ENCODE data around the gene PURA.

The PURA gene

DNA sequence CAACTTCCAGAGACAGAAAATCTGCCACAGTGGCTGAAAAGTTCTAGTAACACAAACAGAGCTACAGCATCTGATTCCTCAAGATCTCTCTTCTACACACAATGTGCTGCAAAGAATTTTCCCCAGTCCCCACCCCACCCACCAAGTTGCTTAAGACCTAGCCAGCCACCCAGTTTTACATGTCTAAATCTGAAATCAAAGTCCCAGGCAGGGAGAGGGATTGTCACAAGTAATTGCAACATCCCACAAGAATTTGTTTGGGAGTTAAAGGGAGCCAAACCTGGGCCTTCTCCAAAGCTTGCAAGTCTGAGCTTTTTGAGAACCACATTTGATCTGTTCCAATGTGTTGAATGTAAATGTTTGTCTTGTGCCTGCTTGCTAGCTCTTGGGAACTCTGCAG lies 27.3 kb downstream of the PURA start:
- H3K9me3 Mint-ChIP-seq, result no peaks in the 10 kb centered on the region
- H3K27me3 Mint-ChIP-seq, result peaks cover 7% of the 10 kb centered on the region
- no peak overlapping the region for H3K27ac Mint-ChIP-seq
- peaks cover 9% of the 10 kb centered on the region for H3K4me1 Mint-ChIP-seq (ENCODE audit: low read depth)
- H3K36me3 Mint-ChIP-seq (ENCODE audit: low read depth), result no peaks in the 10 kb centered on the region
- no peak overlapping the region for H3K4me3 Mint-ChIP-seq

GRCh38 chr5:140142246-140142645 lies 28.3 kb downstream of the PURA start:
- no peak overlapping the region for H3K4me3 Mint-ChIP-seq
- H3K9me3 Mint-ChIP-seq, result no peaks in the 10 kb centered on the region
- no peak overlapping the region for H3K27ac Mint-ChIP-seq
- no peaks in the 10 kb centered on the region for H3K36me3 Mint-ChIP-seq (ENCODE audit: low read depth)
- peaks cover 15% of the 10 kb centered on the region for H3K4me1 Mint-ChIP-seq (ENCODE audit: low read depth)
- H3K27me3 Mint-ChIP-seq, result peaks cover 15% of the 10 kb centered on the region

- Mint-ChIP-seq H3K4me1 (ENCODE audit: low read depth) (peaks cover 15% of the 10 kb centered on the region), H3K36me3 (ENCODE audit: low read depth) (no peaks in the 10 kb centered on the region), H3K27ac (no peak overlapping the region), H3K27me3 (peaks cover 17% of the 10 kb centered on the region), H3K9me3 (no peaks in the 10 kb centered on the region), H3K4me3 (no peak overlapping the region)
These were observed 28.9 kb downstream of the PURA start for GRCh38 chr5:140142856-140143255.

DNA sequence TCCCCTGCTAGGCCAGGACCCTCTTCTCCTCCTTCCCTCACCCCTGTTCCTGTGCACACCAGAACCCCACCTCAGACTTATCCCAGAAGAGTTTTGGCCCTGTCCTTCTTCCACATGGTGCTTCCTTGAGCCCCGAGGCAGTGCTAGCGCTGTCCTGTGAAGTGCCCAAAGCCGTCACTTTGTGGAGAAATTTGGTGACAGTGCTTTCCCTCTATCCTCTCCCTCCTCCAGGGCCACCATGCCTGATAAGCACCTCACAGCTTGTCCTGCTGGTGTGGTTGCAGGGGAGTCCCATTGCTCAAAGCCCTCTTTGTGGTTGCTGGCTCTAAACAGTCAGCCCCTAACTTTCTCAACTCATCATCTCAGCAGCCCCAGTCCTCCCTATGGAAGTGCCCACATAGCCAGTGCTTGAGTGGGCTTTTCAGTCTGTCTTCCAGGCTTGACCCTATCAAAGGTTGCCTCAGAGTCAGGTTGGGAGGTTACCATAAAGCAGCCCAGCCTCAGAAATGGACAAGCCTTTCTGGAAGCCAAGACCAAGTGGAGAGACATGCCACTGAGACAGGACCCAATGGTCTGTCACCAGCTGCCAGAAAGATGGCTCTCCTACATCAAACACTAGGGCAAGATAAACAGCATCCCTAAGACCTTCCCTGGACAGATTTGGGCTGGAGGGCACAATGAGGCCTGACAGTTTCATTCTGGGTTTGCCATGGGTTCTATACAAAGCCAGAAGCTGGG lies 29.8 kb downstream of the PURA start:
- Mint-ChIP-seq H3K36me3 (ENCODE audit: low read depth) (no peaks in the 10 kb centered on the region), H3K27ac (no peak overlapping the region), H3K4me1 (ENCODE audit: low read depth) (peaks cover 15% of the 10 kb centered on the region), H3K9me3 (no peaks in the 10 kb centered on the region), H3K4me3 (no peak overlapping the region), H3K27me3 (peaks cover 22% of the 10 kb centered on the region)

GRCh38 chr5:140145256-140145655 lies 31.3 kb downstream of the PURA start:
- H3K27ac Mint-ChIP-seq, result no peak overlapping the region
- no peaks in the 10 kb centered on the region for H3K36me3 Mint-ChIP-seq (ENCODE audit: low read depth)
- peak overlapping the region; percentile 66 for H3K4me3 Mint-ChIP-seq

DNA sequence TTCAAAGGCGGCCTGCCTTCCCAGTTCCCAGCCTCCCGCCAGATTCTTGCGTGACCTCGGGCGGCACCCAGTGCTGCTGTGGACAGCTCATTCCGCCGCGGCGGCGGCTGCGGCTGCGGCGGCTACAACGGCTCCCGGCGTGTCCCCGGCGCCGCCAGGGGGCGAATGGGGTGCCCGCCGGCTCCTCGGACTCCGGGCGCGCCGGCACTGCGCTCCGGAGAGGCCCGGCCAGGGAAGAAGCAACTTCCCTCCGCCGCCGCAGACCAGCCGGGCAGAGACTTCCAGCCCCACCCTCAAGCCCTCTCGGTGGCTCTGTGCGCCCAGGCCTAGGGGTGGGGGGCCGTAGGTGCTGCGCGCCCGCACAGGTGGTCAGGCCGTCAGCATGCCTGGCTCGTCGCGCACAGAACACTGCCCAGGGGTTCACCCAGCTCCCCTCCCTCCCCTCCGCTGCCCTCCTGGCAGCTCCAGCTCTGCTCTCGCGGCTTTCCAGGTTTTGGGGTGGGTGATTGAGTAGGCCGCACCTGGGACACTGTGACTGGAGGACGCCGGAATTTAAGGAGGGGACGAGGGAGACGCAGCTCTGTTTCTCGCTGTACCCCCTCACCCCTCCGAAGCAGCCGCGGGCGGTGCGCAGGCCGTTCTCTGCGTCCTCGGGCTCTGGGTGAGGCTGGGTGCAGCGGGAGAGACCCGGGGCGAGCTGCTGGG lies 32.1 kb downstream of the PURA start:
- H3K27ac Mint-ChIP-seq, result no peak overlapping the region
- H3K4me3 Mint-ChIP-seq, result peak overlapping the region; percentile 66
- peaks cover 15% of the 10 kb centered on the region for H3K4me1 Mint-ChIP-seq (ENCODE audit: low read depth)
- H3K9me3 Mint-ChIP-seq, result no peaks in the 10 kb centered on the region
- peaks cover 22% of the 10 kb centered on the region for H3K27me3 Mint-ChIP-seq
- H3K36me3 Mint-ChIP-seq (ENCODE audit: low read depth), result no peaks in the 10 kb centered on the region

More at GRCh38 chr5:140145256-140145655, 31.3 kb downstream of the PURA start:
- H3K4me1 Mint-ChIP-seq (ENCODE audit: low read depth), result peaks cover 15% of the 10 kb centered on the region
- no peaks in the 10 kb centered on the region for H3K9me3 Mint-ChIP-seq
- peaks cover 22% of the 10 kb centered on the region for H3K27me3 Mint-ChIP-seq

- Mint-ChIP-seq H3K27me3 (peaks cover 22% of the 10 kb centered on the region), H3K4me3 (no peak overlapping the region), H3K9me3 (no peaks in the 10 kb centered on the region), H3K4me1 (ENCODE audit: low read depth) (peaks cover 15% of the 10 kb centered on the region), H3K36me3 (ENCODE audit: low read depth) (no peaks in the 10 kb centered on the region), H3K27ac (no peak overlapping the region)
These were observed 32.6 kb downstream of the PURA start for GRCh38 chr5:140146523-140146842.

GRCh38 chr5:140147460-140147859 lies 33.6 kb downstream of the PURA start:
- Mint-ChIP-seq H3K4me3 (no peak overlapping the region), H3K27me3 (peaks cover 22% of the 10 kb centered on the region), H3K36me3 (ENCODE audit: low read depth) (no peaks in the 10 kb centered on the region), H3K4me1 (ENCODE audit: low read depth) (peaks cover 15% of the 10 kb centered on the region), H3K27ac (no peak overlapping the region), H3K9me3 (no peaks in the 10 kb centered on the region)

- no peaks in the 10 kb centered on the region for H3K36me3 Mint-ChIP-seq (ENCODE audit: low read depth)
- H3K27me3 Mint-ChIP-seq, result peaks cover 22% of the 10 kb centered on the region
- H3K9me3 Mint-ChIP-seq, result no peaks in the 10 kb centered on the region
- peaks cover 15% of the 10 kb centered on the region for H3K4me1 Mint-ChIP-seq (ENCODE audit: low read depth)
- no peak overlapping the region for H3K4me3 Mint-ChIP-seq
- no peak overlapping the region for H3K27ac Mint-ChIP-seq
These were observed 34.6 kb downstream of the PURA start for GRCh38 chr5:140148508-140148907.

GRCh38 chr5:140150201-140150600 lies 36.3 kb downstream of the PURA start:
- Mint-ChIP-seq H3K9me3 (no peaks in the 10 kb centered on the region), H3K36me3 (ENCODE audit: low read depth) (no peaks in the 10 kb centered on the region), H3K4me1 (ENCODE audit: low read depth) (peaks cover 12% of the 10 kb centered on the region), H3K27ac (no peak overlapping the region), H3K27me3 (peaks cover 19% of the 10 kb centered on the region), H3K4me3 (no peak overlapping the region)

DNA sequence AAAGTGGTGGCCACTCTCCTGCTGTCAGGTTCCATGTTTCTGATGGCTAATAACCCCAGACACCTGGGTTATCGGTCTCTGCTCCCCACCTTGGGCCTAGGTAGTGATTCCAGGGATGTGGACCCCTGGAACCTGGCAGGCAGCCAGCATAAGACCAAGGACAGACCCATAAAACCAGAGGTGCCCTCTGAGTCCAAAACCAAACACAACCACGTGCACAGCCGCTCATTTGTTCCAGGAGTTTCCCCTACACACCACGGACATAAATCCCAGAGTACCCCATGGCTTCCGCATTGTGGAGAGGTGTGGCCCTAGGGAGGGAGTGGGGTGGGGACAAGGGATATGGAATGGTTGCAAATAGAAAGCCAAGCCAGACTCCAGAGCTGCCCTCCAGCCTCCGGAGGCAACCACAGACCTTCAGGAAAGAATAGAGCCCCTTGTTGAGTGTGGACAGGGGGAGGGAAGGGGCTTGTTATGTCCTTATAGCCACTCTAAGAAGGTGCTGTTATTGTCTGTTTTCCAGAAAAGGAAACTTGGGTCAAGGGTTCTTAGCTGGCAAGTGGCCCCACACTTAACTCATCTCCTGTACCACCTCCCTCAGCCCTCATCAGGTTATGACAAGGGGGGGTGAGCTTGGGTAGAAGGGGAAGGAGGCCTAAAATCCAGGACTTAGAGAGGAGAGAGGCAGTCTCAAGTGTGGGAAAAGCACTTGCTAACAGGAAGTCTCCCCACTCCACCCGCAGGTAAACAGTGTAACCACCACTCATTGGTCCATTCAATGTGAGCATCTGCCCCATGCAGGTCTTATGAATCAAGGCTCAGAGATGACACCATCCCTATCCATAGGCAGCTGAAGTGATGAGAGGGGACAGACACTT lies 37.5 kb downstream of the PURA start:
- Mint-ChIP-seq H3K27me3 (peaks cover 15% of the 10 kb centered on the region), H3K36me3 (ENCODE audit: low read depth) (no peaks in the 10 kb centered on the region), H3K9me3 (no peaks in the 10 kb centered on the region), H3K4me1 (ENCODE audit: low read depth) (peaks cover 7% of the 10 kb centered on the region), H3K27ac (no peak overlapping the region), H3K4me3 (no peak overlapping the region)

DNA sequence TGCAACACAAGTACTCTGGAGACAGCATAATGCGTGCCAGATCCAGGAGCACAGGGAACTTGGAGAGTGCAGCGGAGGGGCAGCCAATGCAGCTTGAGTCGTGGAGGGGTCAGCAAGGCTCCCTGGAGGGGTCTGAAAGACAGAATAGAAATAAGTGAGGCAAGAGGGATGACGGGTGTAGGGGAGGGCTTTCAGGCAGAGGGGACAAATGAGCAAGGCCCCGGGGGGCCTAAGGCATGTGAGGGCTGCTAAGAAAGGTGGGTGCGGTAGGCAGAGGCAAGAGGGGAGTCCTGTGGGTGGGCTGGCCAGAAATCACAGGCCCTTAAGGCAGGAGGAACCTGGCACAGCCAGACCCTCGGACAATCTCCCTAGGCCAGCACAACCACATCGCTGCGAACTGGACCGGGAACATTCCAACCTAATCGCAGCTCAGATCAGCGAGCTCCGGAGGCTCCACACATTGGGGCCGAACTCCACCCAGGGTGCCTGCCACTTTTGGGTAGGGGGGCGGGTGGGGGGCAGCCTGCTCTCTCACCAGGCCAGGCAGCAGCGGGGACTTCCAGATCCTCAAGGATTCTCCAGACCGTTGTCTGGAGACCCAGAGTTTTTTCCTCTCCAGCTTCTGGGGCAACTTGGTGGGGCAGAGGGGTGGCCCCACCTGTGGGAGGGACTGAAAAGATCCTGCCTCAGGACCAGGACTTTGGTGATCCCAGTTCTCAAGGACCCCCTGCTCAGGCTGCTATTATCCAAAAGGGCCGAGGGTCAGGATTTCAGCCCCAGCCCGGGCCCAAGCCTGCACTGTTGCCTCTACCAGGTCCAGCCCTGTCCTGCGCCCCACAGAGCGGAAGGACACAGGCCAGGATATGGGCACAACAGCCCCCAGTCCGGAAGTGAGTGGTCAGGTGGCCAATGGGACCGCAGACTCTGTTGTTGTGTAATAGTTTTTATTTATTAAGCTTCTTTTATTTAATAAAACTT lies 38.4 kb downstream of the PURA start:
- Mint-ChIP-seq H3K27ac (no peak overlapping the region), H3K36me3 (ENCODE audit: low read depth) (no peaks in the 10 kb centered on the region), H3K9me3 (no peaks in the 10 kb centered on the region), H3K27me3 (peaks cover 7% of the 10 kb centered on the region), H3K4me3 (no peak overlapping the region), H3K4me1 (ENCODE audit: low read depth) (peaks cover 8% of the 10 kb centered on the region)

GRCh38 chr5:140153255-140153654 lies 39.3 kb downstream of the PURA start:
- Mint-ChIP-seq H3K4me3 (no peak overlapping the region), H3K9me3 (no peaks in the 10 kb centered on the region), H3K27ac (no peak overlapping the region), H3K27me3 (peaks cover under 1% of the 10 kb centered on the region), H3K36me3 (ENCODE audit: low read depth) (no peaks in the 10 kb centered on the region), H3K4me1 (ENCODE audit: low read depth) (peaks cover 8% of the 10 kb centered on the region)

DNA sequence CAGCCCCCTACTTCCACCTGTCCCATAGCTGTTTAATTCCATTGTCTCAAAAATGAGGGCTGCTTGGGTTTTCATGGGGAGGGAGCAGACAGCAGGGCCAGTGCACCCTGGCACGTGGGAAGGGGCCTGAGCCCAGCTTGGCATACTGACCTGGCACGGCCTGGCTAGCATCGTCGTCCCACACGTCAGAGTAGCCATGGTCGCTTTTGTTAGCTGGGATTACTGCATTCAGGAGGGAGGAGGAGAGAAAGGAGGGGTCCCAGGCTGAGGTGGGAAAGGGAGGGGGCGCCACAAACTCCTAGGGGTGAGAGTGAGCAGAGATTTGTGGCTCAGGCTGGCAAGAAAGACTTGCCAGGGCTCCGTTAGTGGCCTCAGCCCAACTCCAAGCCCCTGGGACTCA lies 40.0 kb downstream of the PURA start:
- no peak overlapping the region for H3K4me3 Mint-ChIP-seq
- peaks cover 8% of the 10 kb centered on the region for H3K4me1 Mint-ChIP-seq (ENCODE audit: low read depth)
- H3K36me3 Mint-ChIP-seq (ENCODE audit: low read depth), result no peaks in the 10 kb centered on the region
- H3K27me3 Mint-ChIP-seq, result no peaks in the 10 kb centered on the region
- no peak overlapping the region for H3K27ac Mint-ChIP-seq
- no peaks in the 10 kb centered on the region for H3K9me3 Mint-ChIP-seq

Data from stimulated activated naive CD8-positive, alpha-beta T cell treated with anti-CD3 and anti-CD28 coated beads, Interleukin-15, Interleukin-2, amounts not matched to agents 100 ng/mL and 50 ng/mL, for 24 hours (primary cell).